Skeletal muscle satellite cell (primary cell): ENCODE results near the gene ECM2.

Source experiments
- H3K27me3 ChIP-seq: 2 replicates; pipeline ENCODE4 v1.7.0; 2013; ENCODE audit warnings: low read length; ENCODE audit not compliant: control insufficient read depth, insufficient read depth
- H3K36me3 ChIP-seq: 2 replicates; pipeline ENCODE4 v1.7.0; 2013; ENCODE audit warnings: mild to moderate bottlenecking, control low read depth, low read length; ENCODE audit not compliant: insufficient read depth
- H3K4me1 ChIP-seq: 2 replicates; pipeline ENCODE4 v1.7.0; 2013; ENCODE audit warnings: low read length; ENCODE audit not compliant: control insufficient read depth, insufficient read depth
- H3K4me2 ChIP-seq: 2 replicates; pipeline ENCODE4 v1.7.0; 2013; ENCODE audit warnings: mild to moderate bottlenecking, low read length
- H3K4me3 ChIP-seq: 2 replicates; pipeline ENCODE4 v1.7.0; 2013; ENCODE audit warnings: low read length
- H3K9ac ChIP-seq: 2 replicates; pipeline ENCODE4 v1.7.0; 2013; ENCODE audit warnings: mild to moderate bottlenecking, low read depth, low read length, moderate library complexity
- H3K9me3 ChIP-seq: replicated peaks from 2 replicates; pipeline ENCODE4 v1.7.0; 2013; ENCODE audit warnings: mild to moderate bottlenecking, control low read depth, low read length

Gene ECM2

GRCh38 chr9:92493749-92494387, 41.9 kb downstream of the ECM2 start:
- H3K9ac ChIP-seq = no peak overlapping the region
- H3K27me3 ChIP-seq = no peaks in the 10 kb centered on the region
- no peak overlapping the region for H3K4me3 ChIP-seq
- no peaks in the 10 kb centered on the region for H3K36me3 ChIP-seq
- no peak overlapping the region for H3K4me2 ChIP-seq
- H3K4me1 ChIP-seq = peaks cover 14% of the 10 kb centered on the region
- H3K9me3 ChIP-seq = no peaks in the 10 kb centered on the region

- Histone ChIP-seq H3K27me3 (no peaks in the 10 kb centered on the region), H3K4me3 (no peak overlapping the region), H3K4me1 (peaks cover 10% of the 10 kb centered on the region), H3K9me3 (no peaks in the 10 kb centered on the region), H3K4me2 (no peak overlapping the region), H3K36me3 (no peaks in the 10 kb centered on the region), H3K9ac (no peak overlapping the region)
Measured at GRCh38 chr9:92492781-92493401, 42.9 kb downstream of the ECM2 start.

DNA sequence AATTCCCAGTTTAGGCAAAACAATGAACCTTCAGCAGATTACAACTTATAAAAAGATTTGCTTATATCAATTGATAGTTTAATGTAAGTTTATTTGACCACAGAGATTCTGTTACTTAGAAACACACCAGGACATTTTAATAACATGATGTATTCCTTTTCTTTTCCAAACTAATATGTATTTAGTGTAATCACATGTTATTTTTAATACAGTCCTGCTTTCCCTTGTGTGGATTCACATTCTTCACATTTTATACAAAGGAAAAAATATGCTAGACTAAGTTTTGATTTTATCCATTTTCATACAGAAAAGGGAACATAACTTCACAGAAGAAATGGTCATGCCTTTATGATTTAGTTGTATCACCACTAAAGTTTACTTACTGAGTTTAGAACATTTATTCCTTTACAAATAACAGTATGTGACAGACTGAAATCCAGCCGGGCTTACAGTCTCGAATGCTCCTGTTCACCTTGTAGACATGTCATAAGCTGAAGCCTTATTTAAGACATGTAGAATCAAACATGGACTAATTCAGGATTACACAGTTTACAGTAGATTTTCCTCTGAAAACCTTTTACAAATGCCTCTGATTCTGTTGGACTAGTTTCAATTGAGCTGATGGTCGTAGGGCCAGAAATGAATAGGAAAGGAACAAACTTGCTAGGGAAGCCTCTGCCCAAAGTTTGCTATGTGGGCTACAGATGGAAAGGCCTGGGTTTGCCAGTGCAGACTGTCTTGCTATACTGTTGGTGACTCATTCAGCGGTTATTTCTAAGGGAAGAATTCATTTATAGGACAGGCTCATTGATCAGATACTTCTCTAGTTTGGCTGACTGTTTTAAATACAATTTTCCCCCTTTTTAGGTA, 46.9 kb downstream of the ECM2 start:
- Histone ChIP-seq H3K9ac (no peak overlapping the region), H3K36me3 (no peaks in the 10 kb centered on the region), H3K27me3 (no peaks in the 10 kb centered on the region)

GRCh38 chr9:92486371-92486770, 49.4 kb downstream of the ECM2 start:
- no peaks in the 10 kb centered on the region for H3K27me3 ChIP-seq
- peaks cover 24% of the 10 kb centered on the region for H3K4me1 ChIP-seq
- no peak overlapping the region for H3K9ac ChIP-seq
- H3K36me3 ChIP-seq = no peaks in the 10 kb centered on the region
- H3K4me2 ChIP-seq = no peak overlapping the region
- H3K4me3 ChIP-seq = no peak overlapping the region
- H3K9me3 ChIP-seq = no peaks in the 10 kb centered on the region

More for the DNA sequence above, 46.9 kb downstream of the ECM2 start:
- Histone ChIP-seq H3K4me1 (peaks cover 17% of the 10 kb centered on the region), H3K9me3 (no peaks in the 10 kb centered on the region), H3K4me2 (no peak overlapping the region), H3K4me3 (no peak overlapping the region)

GRCh38 chr9:92484563-92484962, 51.2 kb downstream of the ECM2 start:
- H3K9me3 ChIP-seq = no peaks in the 10 kb centered on the region

DNA sequence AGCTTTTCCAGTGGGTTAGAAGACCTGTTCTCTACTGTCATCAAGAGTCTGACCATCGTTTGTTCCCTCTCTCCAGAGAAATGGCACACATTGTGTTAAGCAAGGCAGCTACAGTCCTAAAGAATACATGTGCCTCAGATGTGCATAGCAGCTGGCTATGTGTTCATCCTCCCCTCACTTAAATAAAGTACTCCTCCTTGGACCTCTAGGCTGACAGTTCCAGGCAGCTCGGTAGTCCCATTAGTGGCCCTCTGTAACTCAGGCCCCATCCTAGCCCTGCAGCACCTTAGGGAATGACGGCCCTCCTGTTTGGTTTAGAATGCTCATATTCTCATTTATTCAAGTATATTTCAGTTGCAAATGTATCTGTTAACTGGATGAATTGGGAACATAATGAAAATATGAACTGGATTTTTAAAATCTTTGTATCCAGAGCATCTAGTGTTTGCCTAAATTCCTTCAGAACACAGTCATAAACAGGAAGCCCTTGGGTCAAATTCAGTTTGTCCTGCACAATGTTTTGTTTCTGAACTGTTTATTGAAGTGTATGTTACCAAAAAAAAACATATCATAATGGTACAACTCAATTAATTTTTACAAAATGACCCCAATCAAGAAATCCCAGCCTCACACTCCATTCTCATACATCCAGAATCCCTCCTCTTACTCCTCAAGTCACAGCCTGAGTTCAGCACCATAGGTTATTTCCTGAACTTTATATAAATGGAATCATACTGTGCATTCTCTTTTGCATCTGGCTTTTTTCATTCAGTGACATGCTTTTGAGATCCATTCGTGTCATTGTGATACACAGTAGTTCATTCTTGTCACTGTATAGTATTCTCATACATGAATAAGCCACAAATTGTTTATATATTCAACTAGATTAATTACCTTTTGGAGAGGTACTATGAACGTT, 51.9 kb downstream of the ECM2 start:
- Histone ChIP-seq H3K4me3 (no peak overlapping the region), H3K27me3 (no peaks in the 10 kb centered on the region), H3K9ac (no peak overlapping the region), H3K36me3 (no peaks in the 10 kb centered on the region), H3K4me1 (peaks cover 31% of the 10 kb centered on the region), H3K4me2 (peak overlapping the region; percentile 17), H3K9me3 (no peaks in the 10 kb centered on the region)

More at GRCh38 chr9:92484563-92484962, 51.2 kb downstream of the ECM2 start:
- H3K4me2 ChIP-seq = no peak overlapping the region
- no peaks in the 10 kb centered on the region for H3K27me3 ChIP-seq
- no peak overlapping the region for H3K4me3 ChIP-seq
- H3K36me3 ChIP-seq = no peaks in the 10 kb centered on the region
- peaks cover 38% of the 10 kb centered on the region for H3K4me1 ChIP-seq
- no peak overlapping the region for H3K9ac ChIP-seq

DNA sequence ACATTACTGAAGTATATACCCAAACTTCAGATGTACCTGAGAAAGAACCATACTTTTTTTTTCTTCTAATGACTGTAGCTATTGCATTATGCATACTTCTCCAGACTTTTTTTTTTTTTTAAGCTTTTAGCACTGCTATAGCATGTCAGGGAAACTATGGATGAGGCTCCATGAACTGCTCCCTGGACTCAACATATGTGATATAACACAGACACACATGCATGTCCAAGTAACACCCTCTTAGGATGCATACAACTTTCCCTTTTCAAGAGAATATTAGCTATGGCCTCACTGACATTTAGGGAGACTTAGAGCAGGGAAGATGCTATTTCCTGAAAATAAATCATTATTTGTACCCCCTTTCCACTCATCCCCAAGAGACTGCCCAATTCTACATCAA, 53.0 kb downstream of the ECM2 start:
- H3K9ac ChIP-seq = no peak overlapping the region
- no peaks in the 10 kb centered on the region for H3K36me3 ChIP-seq
- H3K4me3 ChIP-seq = no peak overlapping the region

DNA sequence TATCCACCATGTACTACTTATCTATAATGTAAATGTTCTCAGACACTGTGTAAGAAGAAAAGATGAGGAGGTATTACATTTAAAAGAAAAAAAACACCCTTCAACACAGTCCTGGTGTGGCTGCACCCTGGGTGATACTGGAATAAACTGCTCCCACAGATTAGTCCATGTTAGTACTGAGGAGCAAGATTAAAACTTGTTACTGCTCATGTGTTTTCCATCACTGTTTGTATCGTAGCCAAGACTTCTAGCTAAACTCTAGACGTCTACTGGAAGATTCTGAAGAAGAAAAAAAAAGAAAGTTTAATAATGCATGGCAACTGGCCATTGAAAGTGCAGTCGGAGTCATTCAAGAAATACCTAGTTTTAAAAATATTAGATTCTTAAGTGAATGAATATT, 53.5 kb downstream of the ECM2 start, which contains the start of gene ASPN:
ASPN (minus strand) TSS at position 178 of the 400 bp plus-strand sequence.
- Histone ChIP-seq H3K4me2 (no peak within 1 kb of the TSS), H3K4me1 (peaks cover 29% of the 10 kb centered on the region), H3K9ac (no peak within 1 kb of the TSS), H3K4me3 (no peak within 1 kb of the TSS), H3K27me3 (no peaks in the 10 kb centered on the region), H3K36me3 (no peaks in the 10 kb centered on the region), H3K9me3 (no peaks in the 10 kb centered on the region)

More for the DNA sequence above, 53.0 kb downstream of the ECM2 start:
- H3K9me3 ChIP-seq = no peaks in the 10 kb centered on the region
- H3K4me2 ChIP-seq = no peak overlapping the region
- H3K27me3 ChIP-seq = no peaks in the 10 kb centered on the region
- H3K4me1 ChIP-seq = peaks cover 29% of the 10 kb centered on the region

GRCh38 chr9:92480986-92481633, 54.7 kb downstream of the ECM2 start:
- H3K4me2 ChIP-seq = no peak overlapping the region
- no peak overlapping the region for H3K9ac ChIP-seq
- peaks cover 29% of the 10 kb centered on the region for H3K4me1 ChIP-seq
- H3K36me3 ChIP-seq = no peaks in the 10 kb centered on the region
- H3K27me3 ChIP-seq = no peaks in the 10 kb centered on the region
- no peak overlapping the region for H3K4me3 ChIP-seq
- no peaks in the 10 kb centered on the region for H3K9me3 ChIP-seq

DNA sequence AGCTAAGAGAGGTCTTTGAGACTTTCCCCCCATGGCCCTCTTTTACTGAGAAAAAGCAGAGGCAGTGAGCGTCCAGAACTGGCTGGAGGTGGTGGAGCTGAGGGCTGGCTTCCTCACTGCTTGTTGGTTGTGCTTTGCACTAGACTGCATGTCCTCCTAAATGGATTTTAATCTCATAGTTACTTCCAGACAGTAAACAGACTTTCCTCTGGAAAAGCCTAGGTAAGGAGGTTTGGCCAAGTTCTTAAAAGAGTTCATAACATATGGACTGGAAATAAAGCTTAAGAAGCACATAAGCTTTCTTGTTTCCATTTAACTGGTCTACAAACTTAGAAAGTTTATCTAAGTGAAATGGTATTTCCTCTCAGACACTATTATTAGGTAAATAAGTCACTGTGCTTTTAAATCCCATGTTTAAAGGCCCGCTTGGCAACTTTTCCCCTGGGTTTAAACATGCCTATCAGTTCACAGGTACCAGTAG, 55.5 kb downstream of the ECM2 start:
- no peak overlapping the region for H3K9ac ChIP-seq
- H3K27me3 ChIP-seq = no peaks in the 10 kb centered on the region

More for the DNA sequence above, 55.5 kb downstream of the ECM2 start:
- Histone ChIP-seq H3K36me3 (no peaks in the 10 kb centered on the region), H3K4me1 (peaks cover 29% of the 10 kb centered on the region), H3K4me2 (no peak overlapping the region), H3K9me3 (no peaks in the 10 kb centered on the region), H3K4me3 (no peak overlapping the region)
